ENCODE measurements around the gene GSK3B.
"Not testable (repeated sequence)": the region's sequence is repeated elsewhere in the genome, so short reads cannot be mapped to it uniquely, and the experiment has no call there.

DNA sequence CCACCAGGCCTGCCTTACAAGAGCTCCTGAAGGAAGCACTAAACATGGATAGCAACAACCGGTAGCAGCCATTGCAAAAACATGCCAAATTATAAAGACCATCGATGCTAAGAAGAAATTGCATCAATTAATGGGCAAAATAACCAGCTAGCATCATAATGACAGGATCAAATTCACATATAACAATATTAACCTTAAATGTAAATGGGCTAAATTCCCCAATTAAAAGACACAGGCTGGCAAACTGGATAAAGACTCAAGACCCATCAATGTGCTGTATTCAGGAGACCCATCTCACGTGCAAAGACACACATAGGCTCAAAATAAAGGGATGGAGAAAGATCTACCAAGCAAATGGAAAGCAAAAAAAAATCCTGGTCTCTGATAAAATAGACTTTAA is 88.5 kb downstream of the GSK3B start:
- TF ChIP-seq, protein P1, sequence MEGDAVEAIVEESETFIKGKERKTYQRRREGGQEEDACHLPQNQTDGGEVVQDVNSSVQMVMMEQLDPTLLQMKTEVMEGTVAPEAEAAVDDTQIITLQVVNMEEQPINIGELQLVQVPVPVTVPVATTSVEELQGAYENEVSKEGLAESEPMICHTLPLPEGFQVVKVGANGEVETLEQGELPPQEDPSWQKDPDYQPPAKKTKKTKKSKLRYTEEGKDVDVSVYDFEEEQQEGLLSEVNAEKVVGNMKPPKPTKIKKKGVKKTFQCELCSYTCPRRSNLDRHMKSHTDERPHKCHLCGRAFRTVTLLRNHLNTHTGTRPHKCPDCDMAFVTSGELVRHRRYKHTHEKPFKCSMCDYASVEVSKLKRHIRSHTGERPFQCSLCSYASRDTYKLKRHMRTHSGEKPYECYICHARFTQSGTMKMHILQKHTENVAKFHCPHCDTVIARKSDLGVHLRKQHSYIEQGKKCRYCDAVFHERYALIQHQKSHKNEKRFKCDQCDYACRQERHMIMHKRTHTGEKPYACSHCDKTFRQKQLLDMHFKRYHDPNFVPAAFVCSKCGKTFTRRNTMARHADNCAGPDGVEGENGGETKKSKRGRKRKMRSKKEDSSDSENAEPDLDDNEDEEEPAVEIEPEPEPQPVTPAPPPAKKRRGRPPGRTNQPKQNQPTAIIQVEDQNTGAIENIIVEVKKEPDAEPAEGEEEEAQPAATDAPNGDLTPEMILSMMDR (IDR thresholded peaks at IDR 0.05; ENCODE audit: extremely low read depth in 1 of 2, insufficient read depth in 1 of 2, low read depth in 1 of 2, low read length in 2 of 2): not testable (repeated sequence)
- TF ChIP-seq POLR2AphosphoS5 (IDR thresholded peaks at IDR 0.05; ENCODE audit: insufficient read depth, low read depth, low read length); FOS (IDR thresholded peaks at IDR 0.05; ENCODE audit: borderline replicate concordance, insufficient read depth, low read length); POLR2A (IDR thresholded peaks at IDR 0.05; ENCODE audit: low read depth, low read length); EZH2 (IDR thresholded peaks at IDR 0.05; ENCODE audit: borderline replicate concordance, low read depth, low read length, severe bottlenecking); GATA2 (IDR thresholded peaks at IDR 0.05; ENCODE audit: insufficient read depth, insufficient read length, low read depth, low read length); MYC (IDR thresholded peaks at IDR 0.05; ENCODE audit: low read depth, low read length); JUN (IDR thresholded peaks at IDR 0.05; ENCODE audit: borderline replicate concordance, insufficient read depth, insufficient read length, low read depth): not testable (repeated sequence)
- TF ChIP-seq, protein P2, sequence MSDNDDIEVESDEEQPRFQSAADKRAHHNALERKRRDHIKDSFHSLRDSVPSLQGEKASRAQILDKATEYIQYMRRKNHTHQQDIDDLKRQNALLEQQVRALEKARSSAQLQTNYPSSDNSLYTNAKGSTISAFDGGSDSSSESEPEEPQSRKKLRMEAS (IDR thresholded peaks at IDR 0.05; ENCODE audit: insufficient read depth, insufficient read length): not testable (repeated sequence)
